NCI-H1436 treated with DMSO at 0.1 percent for 48 hours (cell line): Measurements from ENCODE around the gene CCDC187.

Experiments
- DNase-seq: peaks from one replicate; lab custom pipeline; 2025; lab: John Stamatoyannopoulos, UW

CCDC187 gene

GRCh38 chr9:136339173-136339957, 35.5 kb upstream of the CCDC187 start:
- DNase-seq = no peak

DNA sequence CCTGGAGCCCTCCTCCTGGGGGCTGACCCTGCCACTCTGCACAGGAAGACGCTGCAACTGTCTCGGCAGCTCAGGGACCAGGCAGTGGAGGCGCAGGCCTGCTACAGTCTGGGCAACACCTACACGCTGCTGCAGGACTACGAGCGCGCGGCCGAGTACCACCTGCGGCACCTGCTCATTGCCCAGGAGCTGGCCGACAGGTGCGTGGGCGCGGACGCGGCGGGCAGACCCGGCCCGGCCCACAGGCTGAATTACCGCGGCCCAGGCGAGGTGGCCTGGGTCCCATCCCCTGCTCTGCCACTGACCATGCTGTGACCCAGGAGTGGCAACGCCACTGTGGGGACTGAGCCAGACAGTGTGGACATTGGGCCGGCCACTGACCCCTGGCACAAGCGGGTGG, 34.6 kb upstream of the CCDC187 start:
- no peak for DNase-seq

DNA sequence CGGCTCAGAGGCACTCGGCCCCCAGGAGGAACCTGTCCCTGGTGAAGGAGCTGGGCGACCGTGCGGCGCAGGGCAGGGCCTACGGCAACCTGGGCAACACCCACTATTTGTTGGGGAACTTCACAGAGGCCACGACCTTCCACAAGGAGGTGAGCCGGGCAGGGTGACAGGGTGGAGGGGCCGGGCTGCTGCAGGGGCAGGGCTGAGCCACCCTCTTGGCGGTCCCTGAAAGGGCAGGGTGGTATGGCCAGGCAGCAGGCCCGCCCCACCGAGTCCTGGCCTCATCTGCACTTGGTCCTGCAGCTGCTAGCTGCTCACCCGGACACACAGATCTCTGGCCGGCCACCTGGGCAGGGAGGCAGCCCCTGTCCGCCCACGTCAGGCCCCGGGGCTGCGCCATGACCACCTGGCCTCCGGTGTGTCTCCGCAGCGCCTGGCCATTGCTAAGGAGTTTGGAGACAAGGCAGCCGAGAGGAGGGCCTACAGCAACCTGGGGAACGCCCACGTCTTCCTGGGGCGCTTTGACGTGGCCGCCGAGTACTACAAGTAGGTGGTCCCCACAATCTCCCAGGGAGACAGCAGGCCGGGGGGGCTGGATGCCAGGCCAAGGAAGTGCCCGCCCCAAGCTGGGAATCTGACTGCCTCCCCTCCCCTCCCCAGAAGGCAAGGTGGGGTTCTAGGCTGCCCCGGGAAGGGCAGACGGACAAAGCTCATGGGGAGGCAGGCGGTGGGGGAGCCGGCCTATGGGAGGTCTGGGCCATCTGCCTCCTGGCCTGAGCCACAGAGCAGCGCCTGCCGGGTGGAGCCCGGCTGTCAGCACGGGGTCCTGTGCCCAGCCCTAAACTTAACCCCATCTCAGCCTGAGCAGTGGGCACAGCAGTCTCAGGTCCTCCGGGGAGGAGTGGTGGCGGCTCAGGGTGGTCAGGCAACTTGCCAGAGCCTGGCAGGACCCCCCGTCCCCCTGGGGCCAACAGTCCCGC, 33.8 kb upstream of the CCDC187 start:
- DNase-seq = no peak

GRCh38 chr9:136336881-136337280, 33.0 kb upstream of the CCDC187 start:
- no peak for DNase-seq

DNA sequence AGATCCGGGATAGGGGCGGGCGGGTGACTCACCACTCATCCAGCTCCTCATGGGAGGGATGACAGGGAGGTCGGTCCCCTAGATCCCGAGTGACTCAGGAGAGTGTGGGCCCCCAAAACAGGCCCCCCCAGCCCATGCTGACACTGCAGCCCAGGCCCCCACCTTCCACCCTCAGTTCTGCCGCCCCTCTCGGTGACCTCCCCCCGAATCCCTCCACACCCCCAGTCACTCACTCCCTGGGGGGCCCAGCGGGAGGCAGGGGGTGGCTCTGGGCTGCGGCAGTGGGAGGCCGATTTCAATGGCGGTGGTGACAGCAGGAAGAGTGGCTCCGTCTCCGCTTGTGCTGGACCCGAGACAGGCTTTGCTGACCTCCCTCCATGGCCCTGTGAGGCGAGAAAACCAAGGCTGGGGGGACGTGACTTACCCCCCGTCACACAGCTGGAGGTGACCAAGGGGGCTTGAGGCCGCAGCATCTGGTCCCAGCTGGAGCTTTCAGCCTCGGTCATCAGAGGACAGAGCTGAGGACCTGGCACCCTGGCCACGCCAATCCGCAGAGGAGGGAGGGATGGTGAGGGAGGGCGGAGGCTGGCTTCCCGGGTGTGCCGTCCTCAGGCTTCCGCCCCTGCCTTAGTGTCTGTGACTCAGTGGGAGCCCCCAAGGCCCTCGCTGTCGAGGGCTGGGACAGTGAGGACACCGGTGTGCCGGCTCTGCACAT, 32.4 kb upstream of the CCDC187 start:
- no peak for DNase-seq

- DNase-seq = no peak
These were observed 31.6 kb upstream of the CCDC187 start for GRCh38 chr9:136335296-136336155.

- no peak for DNase-seq
These were observed 30.6 kb upstream of the CCDC187 start for GRCh38 chr9:136334541-136334940.

- DNase-seq = no peak
These were observed 29.6 kb upstream of the CCDC187 start for GRCh38 chr9:136333486-136333885.

- no peak for DNase-seq
These were observed 29.2 kb upstream of the CCDC187 start for GRCh38 chr9:136333045-136333444.

DNA sequence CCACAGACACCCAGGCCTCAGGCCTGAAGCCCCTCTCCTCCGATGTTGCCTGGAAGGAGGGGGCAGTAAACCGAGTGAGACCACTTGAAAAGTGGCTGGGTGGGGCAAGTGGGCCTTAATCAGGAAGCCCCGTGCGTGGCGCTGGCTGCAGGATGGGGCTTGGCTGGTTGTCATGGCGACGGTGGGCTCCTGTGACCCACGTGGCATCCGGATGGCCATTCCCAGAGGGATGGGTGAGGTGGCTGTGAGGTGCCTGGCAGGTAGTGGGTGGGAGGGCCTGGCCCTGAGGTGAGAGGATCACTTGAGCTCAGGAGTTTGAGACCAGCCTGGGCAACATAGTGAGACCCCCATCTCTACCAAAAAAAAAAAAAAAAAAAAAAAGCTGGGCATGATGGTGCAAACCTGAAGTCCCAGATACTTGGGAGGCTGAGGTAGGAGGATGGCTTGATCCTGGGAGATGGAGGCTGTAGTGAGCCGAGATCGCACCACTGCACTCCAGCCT, 28.6 kb upstream of the CCDC187 start:
- no peak for DNase-seq

DNA sequence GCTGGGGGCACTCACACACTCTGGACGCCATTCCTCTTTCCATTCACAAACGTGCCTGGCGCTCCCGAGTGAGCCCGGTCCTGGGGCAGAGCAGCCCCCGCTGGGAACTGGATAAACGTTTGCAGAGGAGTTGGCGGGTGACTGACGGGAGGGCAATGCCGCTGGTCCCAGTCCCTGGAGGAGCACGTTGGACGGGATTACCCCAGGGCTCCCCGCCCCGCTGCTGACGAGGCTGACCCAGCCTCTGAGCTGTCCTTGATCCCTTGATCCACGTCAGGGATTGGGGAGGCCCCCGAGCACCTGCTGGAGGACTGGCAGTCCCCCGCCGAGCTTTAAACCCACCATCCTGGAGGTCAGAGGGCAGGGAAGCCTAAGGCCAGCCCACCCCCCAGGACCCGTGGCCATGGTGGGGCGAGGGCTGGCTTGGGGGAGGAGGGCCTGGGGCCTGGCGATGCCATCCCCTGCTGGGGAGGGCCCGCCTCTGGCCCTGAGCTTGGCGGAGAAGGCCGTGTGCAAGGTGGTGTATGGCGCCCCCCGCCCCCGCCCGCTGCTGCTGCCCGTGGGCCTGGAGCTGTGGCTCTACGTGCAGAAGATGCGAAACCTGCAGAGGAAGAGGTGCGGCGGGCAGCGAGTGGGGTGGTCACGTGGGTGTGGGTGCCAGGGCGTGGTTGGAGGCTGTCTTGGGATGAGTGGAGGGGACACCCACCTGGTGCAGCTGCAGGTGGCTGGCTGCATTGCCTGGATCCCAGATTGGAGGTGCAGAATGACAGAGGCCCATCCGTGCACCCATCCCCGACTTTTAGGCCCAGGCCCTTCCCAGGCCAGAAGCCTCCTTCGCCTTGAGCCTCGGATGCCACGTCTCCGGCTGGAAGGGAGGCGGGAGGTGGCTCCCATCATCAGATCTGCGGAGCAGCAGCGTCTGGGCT, 27.9 kb upstream of the CCDC187 start:
- DNase-seq = no peak

- no peak for DNase-seq
These were observed 27.1 kb upstream of the CCDC187 start for GRCh38 chr9:136331030-136331429.

DNA sequence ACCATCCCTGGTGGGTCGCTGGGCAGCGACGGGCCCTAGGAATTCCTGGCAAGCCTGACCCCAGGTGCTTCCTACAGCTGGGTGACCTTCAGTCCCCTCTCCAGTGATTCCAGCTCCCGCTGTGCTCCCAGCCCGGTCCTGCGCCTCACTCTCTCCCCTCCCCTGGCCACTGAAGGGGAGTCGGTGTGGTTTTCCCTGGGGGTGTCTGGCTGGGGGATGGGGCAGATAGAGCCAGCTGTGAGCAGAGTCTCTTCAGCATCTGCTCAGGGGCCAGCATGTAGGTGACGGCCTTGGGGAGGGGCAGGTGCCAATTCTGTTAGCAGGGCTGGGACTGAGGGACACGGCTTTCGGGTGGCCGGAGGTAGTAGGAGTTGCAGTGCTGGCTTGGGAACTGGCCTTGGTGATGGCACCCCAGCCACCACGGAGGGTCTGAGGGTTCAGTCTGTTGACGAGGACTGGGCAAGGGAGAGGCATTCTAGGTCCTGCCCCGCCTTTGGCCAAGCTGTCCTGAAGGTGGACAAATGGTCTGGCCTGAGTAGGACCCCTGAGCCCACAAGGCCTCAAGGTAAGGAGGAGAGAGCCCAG, 26.6 kb upstream of the CCDC187 start:
- no peak for DNase-seq

- DNase-seq = no peak
These were observed 25.9 kb upstream of the CCDC187 start for GRCh38 chr9:136329636-136330405.

DNA sequence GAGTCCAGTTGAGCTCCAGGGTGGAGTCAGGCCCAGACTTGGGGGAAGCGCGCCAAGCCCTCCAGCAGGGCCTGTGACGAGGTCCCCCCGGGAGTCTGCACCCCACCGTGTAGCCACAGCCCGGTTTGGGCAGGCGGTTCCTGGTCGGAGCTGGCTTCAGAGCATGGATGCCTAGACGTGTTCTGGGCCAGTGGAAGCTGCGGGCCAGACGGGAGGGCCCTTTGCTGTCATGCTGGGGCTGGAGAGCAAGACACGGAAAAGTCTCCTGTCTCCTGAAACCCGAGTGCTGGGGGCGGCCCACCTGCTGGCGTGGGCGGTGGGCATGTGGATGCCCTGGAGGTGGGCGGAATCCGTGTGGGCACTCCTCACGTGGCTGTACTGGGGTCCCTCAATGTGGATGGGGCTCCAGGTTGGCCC, 25.3 kb upstream of the CCDC187 start:
- DNase-seq = no peak

GRCh38 chr9:136328622-136329041, 24.7 kb upstream of the CCDC187 start:
- no peak for DNase-seq

DNA sequence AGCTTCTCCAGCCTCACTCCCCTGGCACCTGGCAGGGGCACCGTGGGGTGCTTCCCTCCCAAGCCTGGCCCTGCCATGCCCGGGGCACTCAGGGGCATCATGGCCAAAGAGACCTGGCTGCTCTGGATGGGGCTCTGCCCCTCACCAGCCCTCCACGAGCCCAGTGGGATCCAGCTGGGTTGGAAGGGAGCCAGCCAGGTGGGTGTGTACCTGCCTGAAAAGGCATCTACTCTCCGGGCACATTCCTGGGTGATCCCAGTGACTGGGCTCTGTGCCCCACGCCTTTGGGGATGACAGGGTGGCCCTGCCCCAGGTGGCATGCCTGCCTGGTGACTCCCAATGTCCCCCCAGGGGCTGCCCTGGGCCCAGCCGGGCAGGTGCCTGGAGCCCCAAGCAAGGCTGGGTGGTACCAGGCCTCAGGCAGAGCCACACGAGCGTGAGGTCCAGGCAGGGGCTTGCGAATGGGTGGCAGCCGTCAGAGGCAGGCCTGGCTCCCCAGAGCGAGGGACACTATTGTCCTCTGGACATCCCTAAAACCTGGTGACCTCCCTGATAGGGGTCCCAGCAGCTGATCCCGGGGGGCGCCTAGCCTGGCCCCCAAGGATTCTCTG, 24.2 kb upstream of the CCDC187 start:
- DNase-seq = no peak

GRCh38 chr9:136327304-136327974, 23.5 kb upstream of the CCDC187 start, which contains the start of gene GPSM1:
GPSM1 (plus strand) TSS chr9:136327539; CDS start chr9:136327696, 157 bp downstream.
- no peak for DNase-seq
